Measurements from ENCODE around the gene DDR2. TPM values are rescaled to one million over a fixed set of nuclear protein-coding genes. Genes with fewer than 3 reads are reported as not detected.

Gene DDR2
- total RNA-seq, 1 experiment from 2014 or later: 0.52 TPM

- Histone ChIP-seq H3K27me3 (ENCODE audit: insufficient read depth, low read length) (no peaks in the 10 kb centered on the region), H2AFZ (ENCODE audit: low read length) (no peak overlapping the region), H3K4me2 (ENCODE audit: insufficient read depth, insufficient read length, low read length) (no peak overlapping the region), H3K79me1 (ENCODE audit: insufficient read depth, low read depth, low read length, poor library complexity, severe bottlenecking) (no peaks in the 10 kb centered on the region), H4K20me1 (ENCODE audit: control insufficient read depth, insufficient read depth, insufficient read length) (no peaks in the 10 kb centered on the region), H4K91ac (ENCODE audit: insufficient read length, low read depth, low read length) (no peak overlapping the region), H3K79me2 (ENCODE audit: insufficient read depth, low read length) (no peaks in the 10 kb centered on the region), H4K8ac (replicated peaks; ENCODE audit: insufficient read length, low read depth, low read length) (no peak overlapping the region), H3K18ac (ENCODE audit: insufficient read length, low read depth, low read length) (no peak overlapping the region), H3K9ac (ENCODE audit: extremely low read depth, insufficient read length, low read length) (no peak overlapping the region), H3K23me2 (ENCODE audit: insufficient read length, low read depth, low read length, poor library complexity, severe bottlenecking) (no peaks in the 10 kb centered on the region), H2BK15ac (ENCODE audit: low read depth, low read length) (no peak overlapping the region), H3K27ac (ENCODE audit: insufficient read length, low read depth, low read length) (no peak overlapping the region), H2AK5ac (ENCODE audit: insufficient read length, low read length) (no peak overlapping the region), H3T11ph (ENCODE audit: low read length) (no peak overlapping the region), H2BK12ac (ENCODE audit: insufficient read length, low read depth, low read length) (no peak overlapping the region), H3K9me3 (ENCODE audit: control insufficient read depth, low read depth, low read length) (no peaks in the 10 kb centered on the region), H3K4me1 (ENCODE audit: insufficient read depth, low read length) (peaks cover 4% of the 10 kb centered on the region; the same call in 1 of the 2 replicates), H2BK120ac (ENCODE audit: low read depth, low read length, poor library complexity, severe bottlenecking) (no peak overlapping the region), H3K4ac (ENCODE audit: low read depth, low read length) (no peak overlapping the region), H3K14ac (ENCODE audit: insufficient read depth, low read length) (no peak overlapping the region), H4K5ac (ENCODE audit: insufficient read length, low read depth, low read length) (no peak overlapping the region), H2BK5ac (ENCODE audit: insufficient read length, low read length) (no peak overlapping the region), H3K56ac (ENCODE audit: insufficient read length, low read depth, low read length) (no peak overlapping the region), H3K23ac (ENCODE audit: insufficient read length, low read depth, low read length) (no peak overlapping the region), H2BK20ac (ENCODE audit: low read depth, low read length, poor library complexity, severe bottlenecking) (no peak overlapping the region)
- WGBS (ENCODE audit: extremely low coverage, insufficient read length, low lambda C conversion rate): no CpG with 5 or more reads among the region's 8 CpGs
- DNase-seq: no peak
- Mint-ChIP-seq H3K27me3 (ENCODE audit: low read depth) (peaks cover 2% of the 10 kb centered on the region; the same call in 1 of the 2 replicates), H3K4me3 (no peak overlapping the region), H3K9me3 (no peaks in the 10 kb centered on the region), H3K27ac (peak overlapping the region in 1 of 3 experiments; percentile 22; a peak in 1 of 7 replicates), H3K36me3 (ENCODE audit: insufficient read depth in 1 of 3, low read depth in 3 of 3) (no peaks in the 10 kb centered on the region), H3K4me1 (peaks cover 9 to 20% of the 10 kb centered on the region in 2 experiments)
- no peak for TF ChIP-seq CTCF (conservative IDR thresholded peaks at IDR 0.05)
Measured at GRCh38 chr1:162633081-162633762, 958 bp downstream of the DDR2 start.
